Suppressor macrophage (primary cell): ENCODE measurements around the gene IRF2.

Source experiments
- DNase-seq, 4 experiments: peaks; one replicate each; pipeline ENCODE4 v3.0.0-alpha.2; 2020 to 2022

The IRF2 gene

DNA sequence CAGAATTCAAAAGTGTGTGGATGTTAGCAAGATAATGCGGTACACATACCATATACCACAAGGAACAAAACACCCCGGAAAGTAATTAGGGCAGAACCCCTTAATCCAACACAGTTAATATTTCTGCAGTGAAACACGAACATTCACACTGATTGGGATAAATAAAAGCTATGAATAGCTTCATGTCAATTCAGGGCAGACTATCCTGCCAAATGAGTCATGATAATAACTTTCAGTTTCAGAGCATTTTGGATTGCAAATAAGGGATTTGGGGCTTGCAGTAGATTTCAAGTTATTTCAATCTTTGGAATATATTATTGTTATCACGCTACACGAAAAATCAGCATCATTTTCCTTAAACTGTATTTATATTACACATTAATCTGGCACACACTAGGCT lies 24.3 kb downstream of the IRF2 start:
- no peak for DNase-seq

DNA sequence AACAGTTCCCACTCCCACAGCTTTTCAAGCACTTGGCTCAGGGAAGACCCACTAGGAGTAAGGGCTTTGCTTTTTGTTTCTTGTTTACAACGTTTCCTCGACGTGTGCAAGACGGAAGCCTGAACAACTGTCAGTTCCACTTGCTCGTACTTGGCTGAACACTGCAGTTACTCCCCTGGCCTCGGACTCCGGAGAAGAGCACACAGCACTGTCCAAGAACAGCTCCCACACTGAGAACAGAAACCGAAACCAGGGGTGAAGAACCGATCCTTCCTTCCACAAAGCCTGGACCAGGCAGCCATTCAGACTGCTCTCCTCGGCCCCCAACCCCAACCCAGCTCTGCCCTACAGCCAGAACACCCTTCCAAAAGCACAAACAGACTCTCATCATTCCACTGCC lies 25.5 kb downstream of the IRF2 start:
- peak; percentile 48 to 73 (median 70) for DNase-seq

DNA sequence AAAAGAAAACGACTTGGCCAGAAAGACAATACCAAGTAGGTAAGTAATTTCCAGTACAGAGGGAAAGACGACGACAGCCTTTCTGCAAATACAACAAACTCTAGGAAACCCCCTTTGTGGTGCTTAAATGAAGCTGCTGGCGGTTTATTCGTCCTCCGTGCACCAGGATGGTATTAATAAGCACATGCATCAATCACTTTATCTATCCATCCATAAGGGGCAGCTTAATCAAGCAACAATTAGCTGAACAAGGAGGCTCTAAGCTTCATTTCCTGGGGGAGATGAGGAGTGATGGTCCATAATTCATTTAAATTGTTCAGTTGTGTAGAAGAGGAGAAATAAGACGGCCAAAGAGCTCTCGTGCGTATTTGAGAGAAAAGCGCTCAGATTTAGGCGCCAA lies 26.2 kb downstream of the IRF2 start:
- DNase-seq = no peak

DNA sequence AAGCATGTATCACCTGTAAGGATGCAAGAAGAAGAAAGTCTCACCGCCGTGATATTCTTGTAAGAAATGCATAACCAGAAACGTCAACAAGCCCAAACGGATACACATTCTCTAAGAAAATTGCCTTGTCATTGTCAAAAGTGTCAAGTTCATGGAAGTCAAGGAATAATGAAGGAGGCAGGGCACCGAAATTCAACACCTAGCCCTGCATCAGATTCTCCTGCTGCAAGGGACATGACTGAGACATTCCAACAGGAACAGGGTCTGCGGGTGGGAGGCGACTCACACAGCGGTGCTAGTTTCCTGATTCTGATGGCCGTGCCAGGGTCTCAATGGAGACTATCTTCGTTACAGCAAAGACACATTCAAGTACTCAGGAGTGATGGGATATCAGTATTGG lies 26.7 kb downstream of the IRF2 start:
- DNase-seq = no peak

DNA sequence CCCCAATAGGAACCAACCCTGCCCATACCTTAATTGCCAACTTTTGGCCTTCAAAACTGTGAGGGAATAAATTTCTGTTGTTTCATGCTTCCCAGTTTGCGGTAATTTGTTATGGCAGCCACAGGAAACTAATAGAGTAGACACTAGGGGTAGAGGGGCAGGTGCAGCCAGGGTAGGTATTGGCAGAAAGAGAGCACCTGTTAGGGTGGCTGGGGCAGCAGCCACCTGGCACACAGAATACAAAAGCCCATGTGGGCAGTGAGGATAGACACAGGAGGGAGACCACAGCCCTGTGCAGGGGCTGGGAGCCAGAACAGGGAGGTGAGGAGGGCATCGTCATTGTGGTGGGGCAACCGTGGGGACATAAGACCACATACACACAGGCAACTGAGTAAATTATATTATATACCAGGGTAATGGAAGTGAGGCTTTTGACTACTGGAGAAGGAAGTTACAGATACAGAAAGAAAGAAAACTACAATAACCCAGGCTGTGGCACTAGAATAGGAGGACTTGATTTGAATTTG lies 28.2 kb downstream of the IRF2 start:
- no peak for DNase-seq

DNA sequence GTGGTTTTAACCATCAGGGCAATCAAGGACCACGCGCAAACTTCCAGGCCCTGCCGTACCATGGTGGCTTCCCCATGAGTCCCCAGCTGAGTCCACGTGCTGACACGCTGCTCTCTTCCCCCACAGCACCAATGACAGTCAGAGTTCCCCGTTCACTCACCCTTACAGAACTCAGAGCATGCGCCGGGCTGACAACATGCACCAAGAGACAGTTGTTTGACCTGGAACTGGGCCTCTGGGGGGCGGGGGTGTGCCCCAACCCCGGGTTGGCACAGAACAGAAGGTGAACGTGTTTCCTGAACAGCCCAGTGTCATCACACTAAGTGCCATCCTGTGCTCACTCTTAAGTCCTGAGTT lies 29.4 kb downstream of the IRF2 start:
- peak; percentile 57 to 75 (median 66) for DNase-seq

DNA sequence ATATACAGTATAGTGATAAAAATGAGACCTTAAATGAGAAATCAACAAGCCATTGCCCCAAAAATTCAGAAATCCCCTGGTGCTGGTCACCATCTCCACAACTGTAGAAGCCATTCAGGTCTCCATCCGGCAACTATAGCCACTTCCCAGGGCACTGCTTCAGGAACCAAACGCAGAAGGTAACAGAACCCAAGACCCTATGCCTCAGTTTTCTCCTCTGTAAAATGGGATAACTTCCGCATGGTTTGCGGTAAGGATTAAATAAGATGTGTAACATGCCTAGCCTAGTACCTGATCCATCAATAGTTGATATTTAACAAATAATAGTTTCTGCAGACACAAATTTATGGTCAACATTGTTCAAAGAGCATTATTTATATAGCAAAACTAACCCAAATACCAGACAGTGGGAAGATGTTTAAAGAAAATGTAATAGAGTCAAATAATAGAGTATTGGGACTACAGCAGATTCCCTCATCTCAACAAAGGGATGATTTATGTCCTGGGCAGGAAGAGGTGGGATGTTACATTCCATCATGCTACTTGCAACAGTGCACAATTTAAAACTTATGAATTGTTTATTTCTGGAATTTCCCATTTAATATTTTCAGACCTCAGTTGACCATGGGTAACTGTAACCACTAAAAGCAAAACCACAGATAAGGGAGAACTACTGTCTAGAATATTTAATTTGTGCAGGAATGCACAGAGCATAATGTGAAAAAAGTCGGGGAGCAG lies 30.0 kb downstream of the IRF2 start:
- DNase-seq = peak in 1 of 4 experiments; percentile 23

DNA sequence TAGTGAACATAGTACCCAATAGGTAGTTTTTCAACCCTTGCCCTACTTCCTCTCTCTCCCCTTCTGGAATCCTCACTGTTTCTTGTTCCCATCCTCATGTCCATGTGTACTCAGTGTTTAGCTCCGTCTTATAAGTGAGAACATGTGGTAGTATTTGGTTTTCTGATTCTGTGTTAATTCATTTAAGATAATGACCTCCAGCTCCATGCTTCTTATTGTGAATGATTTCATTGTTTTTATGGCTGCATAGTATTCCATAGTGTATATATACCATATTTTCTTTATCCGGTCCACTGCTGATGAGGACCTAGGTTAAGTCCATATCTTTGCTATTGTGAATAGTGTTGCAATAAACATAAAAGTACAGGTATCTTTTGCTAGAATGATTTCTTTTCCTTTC lies 31.0 kb downstream of the IRF2 start:
- DNase-seq = no peak

DNA sequence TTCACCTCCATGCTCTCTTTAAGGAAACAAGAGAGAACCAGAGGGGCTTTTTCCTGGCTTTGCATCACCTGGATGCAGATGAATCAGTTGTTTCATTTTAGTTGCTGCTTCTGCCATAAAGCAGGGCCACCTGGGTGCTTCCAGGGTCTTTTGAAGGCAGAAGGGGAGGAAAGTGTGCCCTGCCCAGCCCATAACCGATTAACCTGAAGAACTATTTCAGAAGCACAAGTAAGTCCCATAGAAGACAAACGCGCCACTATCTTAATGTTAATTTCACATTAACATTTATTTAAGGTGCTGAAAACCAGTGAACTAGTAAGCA lies 32.1 kb downstream of the IRF2 start:
- no peak for DNase-seq

DNA sequence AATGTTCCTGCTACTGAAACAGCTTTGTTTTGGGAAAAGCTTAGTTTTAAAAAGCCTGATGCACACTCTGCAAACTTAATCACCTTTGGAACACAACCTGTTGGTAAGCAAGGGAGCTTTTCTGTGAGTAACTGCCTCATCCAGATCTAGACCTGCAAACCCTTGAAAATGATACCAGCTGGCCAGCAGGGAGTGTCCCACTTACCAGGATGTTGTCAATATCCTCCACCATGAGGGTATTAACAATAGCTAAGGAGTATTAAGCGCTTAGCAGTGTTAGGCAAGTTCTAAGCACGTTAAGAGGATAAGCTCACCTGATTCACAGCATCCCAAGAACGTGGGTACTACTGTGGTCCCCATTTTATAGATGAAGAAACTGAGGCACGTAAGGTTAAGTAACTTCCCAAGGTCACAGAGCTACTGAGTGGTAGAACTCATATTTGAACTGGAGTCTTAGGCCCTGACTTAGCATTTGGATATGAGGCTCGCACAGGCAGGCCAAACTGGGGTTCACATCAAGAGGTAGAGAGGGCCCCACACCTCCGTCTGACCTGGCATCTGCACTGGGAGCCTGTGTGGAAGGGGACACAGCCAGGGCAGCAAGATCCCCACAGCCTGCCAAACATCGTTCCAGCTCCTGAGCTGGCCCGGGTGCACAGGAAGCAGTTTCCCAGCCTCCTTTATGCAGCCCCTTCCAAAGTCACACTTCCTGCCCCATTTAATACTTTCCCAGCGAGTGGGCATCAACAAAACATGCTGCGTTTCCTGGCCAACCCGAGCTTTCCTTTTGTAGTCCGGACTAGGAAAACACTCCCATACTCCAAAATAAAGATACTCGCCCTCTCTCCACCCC lies 32.7 kb downstream of the IRF2 start:
- no peak for DNase-seq

DNA sequence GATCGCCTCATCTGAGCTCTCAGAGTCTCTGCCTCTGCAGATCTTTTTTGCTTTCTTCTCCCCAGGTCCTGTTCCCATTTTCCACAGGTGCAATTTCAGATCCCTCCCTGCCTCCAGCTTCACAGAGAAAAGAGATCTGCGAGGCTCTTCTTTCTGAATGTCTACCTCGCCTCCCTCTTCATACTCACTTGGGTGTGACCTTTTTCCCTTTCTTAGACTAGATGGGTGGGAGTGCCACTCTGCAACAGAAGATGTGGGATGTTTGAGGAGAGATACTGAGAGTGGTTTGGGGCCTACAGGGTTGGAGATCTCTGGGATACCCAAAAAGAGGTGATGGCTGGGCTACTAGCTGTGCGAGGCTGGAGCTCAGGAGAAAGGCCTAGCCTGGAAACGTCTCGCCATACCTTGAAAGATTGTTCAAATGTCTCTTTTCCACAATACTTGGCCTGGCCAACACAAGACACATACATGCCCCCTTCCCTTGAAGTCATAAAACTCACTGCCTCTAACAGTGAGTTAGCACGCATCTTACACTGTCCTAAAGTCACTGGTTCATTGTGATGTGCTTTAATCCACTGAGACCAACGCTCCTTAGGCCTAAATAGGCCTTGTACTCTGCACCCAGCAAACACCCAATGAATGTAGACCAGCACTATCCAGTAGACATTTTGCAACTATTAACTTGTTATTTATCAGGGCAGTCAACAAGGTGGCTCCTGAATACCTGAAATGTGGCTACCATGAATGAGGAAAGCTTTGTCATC lies 33.6 kb downstream of the IRF2 start:
- DNase-seq = no peak

DNA sequence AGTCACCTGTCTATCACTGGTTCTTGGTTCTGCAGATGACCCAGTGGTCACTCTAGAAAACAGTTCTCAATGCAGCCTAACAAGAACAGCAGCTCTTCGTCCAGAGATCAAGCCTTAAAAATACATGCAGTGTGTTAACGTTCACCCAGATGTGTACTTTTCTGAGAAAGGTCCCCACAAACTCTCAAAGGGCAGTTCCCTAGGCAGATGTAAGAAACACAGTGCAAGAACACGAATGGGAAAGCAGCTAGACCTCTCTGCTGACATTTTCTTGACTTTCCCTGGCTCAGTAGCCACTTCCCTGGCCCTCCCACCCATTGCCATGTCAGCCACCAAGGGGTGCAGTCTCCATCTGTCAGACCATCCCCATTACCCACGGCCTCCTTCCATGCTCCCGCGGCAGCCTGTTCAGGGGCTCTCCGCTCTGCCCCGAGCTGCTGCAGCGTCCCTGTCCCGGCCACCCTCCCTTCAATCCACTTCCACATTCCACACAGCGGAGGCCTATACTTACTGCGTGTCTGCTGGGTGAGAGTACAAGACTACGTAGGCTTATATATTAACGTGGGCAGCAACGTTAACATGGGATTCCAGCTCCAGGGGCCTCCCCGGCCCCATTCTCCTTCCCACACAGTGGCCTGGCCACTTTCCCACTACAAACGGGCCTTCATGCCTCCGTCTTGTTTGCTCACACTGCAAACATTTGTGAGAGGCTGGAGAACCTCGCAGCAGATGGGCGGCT lies 34.3 kb downstream of the IRF2 start:
- no peak for DNase-seq

DNA sequence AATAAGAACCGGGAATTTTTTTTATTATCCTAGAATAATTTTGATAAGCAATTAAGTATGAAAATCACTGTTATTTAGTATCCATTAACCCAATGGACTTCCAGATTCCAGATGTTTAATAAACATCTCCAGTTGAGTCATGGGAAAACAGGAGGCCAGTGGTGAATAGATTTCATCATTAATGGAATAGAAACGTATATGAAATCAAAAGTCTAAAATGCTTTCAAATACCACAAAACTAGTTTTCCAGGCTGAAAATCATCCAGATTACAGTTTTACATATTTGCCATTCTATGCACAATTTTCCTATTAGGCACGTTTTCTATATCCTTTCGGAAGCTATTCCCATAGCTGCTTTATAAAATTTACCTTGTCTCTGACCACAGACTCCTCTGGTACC lies 35.0 kb downstream of the IRF2 start:
- no peak for DNase-seq

DNA sequence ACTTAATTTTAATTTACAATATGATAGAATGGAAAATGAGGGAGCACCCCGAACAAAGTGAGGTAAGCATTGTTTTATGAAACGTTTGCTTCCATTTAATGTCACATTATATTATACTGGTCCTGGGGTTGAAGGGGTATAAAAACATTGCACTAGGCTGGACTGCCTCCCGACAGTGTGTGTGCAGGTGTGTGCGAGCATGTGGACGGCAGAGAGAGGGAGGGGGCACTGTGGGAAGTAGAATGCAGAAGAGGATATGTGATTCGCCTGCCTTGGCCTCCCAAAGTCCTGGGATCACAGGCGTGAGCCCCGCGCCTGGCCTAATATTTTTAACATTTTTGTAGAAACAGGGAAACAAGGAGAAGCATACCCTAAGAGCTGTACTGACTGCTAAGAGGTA lies 36.0 kb downstream of the IRF2 start:
- no peak for DNase-seq

DNA sequence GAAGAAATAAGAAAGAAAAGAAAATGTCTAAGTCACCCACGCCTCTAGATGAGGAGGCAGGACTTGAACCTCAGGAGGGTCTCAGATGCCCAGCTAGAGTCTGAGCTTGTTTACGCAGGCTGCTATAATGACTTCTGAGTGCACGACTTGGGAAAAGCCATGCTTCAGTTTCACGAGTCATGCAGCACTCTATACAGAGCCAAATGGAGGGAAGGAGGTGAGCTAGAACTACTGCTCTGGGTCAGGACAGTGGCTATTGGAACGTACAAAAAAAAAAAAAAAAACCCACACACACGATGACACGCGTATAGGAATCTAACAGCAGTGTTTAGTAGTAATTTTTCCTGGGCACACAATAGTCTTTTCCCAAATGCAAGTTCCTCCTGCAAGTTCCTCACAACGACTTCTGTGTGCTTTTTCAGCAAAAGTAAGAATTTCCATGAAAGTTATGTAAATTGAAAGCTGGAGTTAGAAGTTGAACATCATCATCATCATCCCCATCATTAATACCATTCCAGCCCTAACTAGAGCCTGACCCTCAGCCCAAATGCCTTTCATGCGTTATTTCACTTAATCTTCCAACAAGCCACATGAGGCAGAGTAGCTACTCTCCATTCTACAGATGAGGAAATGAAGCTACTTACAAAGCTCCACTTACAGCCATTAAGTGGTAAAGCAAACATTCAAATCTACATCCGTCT lies 36.6 kb downstream of the IRF2 start:
- DNase-seq = peak; percentile 35 to 68 (median 53)

DNA sequence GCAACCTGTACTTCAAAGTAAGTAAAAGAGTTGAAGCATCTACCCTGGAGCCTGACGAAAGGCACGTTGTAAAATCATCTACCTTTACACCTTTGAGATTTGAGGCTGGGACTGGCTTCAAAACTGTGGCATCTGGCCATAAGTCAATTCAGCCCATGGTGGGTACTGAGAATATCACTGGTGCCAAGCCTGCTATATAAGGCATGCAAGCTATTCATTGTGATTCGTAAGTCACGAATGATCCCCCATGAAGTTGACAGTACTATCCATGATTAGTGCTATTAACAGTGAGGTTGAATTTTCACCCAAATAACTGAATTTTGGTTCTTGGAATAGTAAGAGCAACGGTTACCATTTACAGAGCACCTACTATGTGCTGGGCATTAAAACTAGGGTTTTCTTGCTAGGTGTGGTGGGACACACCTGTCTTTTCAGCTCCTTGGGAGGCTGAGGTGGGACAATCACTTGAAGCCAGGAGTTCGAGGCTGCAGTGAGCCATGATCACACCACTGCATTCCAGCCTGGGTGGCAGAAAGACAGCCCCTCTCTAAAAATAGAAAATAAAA lies 39.8 kb downstream of the IRF2 start:
- no peak for DNase-seq

DNA sequence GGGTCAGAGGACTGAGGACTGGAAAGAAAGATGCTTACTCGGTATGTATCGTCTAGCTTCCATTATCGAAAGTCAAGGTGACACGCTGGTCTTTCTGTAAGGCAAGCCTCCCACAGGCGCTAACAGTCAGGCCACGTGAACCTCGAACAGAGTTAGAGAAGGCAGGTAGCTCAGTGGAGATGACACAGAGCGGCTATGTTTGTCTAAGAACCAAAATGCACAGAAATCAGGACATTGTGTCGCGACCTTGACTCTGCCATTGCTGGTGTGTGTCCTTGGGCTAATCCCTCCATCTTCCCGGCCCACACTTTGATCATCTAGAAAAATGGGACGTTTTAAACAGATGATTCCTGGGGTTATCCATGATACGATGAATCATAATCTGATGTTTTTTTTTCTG lies 40.3 kb downstream of the IRF2 start:
- no peak for DNase-seq

DNA sequence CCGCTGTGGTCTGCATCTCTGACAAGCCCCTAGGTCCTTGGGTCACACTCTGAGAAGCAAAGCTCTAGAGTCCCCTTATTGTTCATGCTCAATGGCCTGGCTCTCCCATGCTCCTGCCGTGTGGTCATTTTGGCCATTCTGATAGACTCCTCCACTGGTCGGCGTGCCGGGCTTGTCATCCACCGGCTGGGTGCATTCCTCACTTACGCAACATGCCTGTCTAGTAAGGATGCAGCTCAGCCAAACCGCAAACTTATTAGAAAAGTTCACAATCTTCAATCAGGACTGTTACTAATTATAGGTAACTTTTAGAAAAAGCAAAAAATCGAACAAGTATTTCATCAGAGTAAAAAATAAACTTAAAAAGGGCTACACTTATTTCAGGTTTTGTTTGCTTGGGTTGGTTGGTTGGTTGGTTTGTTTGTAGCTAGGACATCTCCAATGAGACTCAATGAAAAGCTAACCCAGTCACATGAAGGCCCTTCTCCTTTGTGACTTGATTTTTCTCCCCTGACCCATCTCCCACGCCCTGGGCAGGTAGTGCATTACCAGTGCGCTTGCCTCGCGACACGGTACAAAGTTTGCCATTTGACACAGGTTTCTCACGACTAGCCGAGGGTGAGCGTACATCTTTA lies 41.0 kb downstream of the IRF2 start:
- DNase-seq = peak; percentile 36 to 66 (median 54)

DNA sequence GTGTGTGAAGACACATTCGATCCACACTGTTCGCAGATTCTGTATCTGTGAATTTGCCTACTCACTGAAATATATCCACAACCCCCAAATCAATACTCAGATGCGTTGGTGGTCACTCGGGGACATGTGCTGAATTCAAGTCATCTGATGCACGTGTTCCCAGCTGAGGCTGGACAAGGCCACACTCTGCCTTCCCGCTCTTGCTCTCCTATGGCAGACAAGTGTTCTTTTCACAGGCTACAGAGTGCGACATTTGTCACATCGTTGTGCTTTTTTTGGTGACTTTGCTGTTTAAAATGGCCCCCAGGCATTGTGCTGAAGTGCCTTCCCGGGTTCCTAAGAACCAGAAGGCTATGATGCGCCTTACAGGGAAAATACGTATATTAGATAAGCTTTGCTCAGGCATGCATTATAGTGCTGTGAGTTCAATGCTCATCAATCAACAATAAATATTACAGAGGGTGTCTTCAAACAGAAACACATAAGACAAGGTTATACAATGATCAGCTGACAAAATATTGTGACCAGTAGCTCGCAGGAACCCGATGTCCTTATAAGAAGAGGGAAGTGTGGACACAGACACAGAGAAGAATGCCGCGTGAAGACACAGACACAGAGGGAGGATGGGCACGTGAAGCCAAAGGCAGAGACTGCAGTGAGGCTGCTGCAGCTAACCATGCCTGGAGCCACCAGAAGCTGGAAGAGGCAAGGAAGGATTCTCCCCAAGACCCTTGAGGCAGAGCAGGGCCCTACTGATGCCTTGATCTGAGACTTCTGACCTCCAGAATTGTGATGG lies 42.0 kb downstream of the IRF2 start:
- peak; percentile 51 to 84 (median 68) for DNase-seq

DNA sequence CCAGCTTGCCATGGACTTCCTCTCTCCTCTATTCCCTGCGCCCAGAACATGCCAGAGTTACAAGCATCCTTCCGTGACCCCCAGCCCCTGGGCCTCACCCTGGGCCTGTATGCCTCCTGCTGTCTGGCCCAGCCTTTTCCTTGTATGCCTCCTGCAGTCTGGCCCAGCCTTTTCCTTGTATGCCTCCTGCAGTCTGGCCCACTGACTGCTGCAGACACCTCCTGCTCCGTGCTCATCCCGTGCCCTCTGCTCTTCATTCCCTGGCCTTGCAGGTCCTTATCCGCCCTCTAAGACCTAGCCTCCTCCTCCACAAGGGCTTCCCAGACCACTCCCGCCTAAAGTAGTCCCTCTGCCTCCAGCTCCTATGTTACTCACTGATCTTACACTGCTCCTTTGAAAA lies 44.2 kb downstream of the IRF2 start:
- DNase-seq = no peak
